Neural cell (in vitro differentiated cells): ENCODE results near the gene CSTF1. TPM values are rescaled to one million over a fixed set of nuclear protein-coding genes. Genes with fewer than 3 reads are reported as not detected.

Experiments
- H2AFZ ChIP-seq: fragments of 200-600, 300-800 bp; sonication (generic), shearing (Covaris generic); 2 replicates; pipeline ENCODE4 v1.6.0; 2014; ENCODE audit warnings: low read depth, mild to moderate bottlenecking, antibody characterized with exemption, low read length, moderate library complexity
- H3F3A ChIP-seq: fragments of 200-600 bp; shearing (Covaris generic); 2 replicates; pipeline ENCODE4 v1.6.1; 2016; ENCODE audit warnings: mild to moderate bottlenecking, moderate library complexity, mixed read lengths, antibody characterized with exemption, low read length; ENCODE audit not compliant: insufficient read depth, poor library complexity, severe bottlenecking
- H3K27ac ChIP-seq: fragments of 200-600, 300-800 bp; sonication (generic), shearing (Covaris generic); 2 replicates; pipeline ENCODE4 v1.5.1; 2014; ENCODE audit warnings: mild to moderate bottlenecking, low read length, moderate library complexity
- H3K27me3 ChIP-seq: fragments of 300-800, 200-600 bp; sonication (generic), shearing (Covaris generic); 2 replicates; pipeline ENCODE4 v1.6.0; 2014; ENCODE audit warnings: mild to moderate bottlenecking, low read depth, low read length, moderate library complexity; ENCODE audit not compliant: insufficient read depth
- H3K36me3 ChIP-seq: fragments of 300-800, 200-600 bp; sonication (generic), shearing (Covaris generic); 2 replicates; pipeline ENCODE4 v1.5.1; 2014; ENCODE audit warnings: mild to moderate bottlenecking, antibody characterized with exemption, low read length, moderate library complexity; ENCODE audit not compliant: insufficient read depth
- H3K4me2 ChIP-seq: fragments of 300-800, 200-600 bp; sonication (generic), shearing (Covaris generic); 2 replicates; pipeline ENCODE4 v1.6.0; 2014; ENCODE audit warnings: mild to moderate bottlenecking, low read length
- H3K4me3 ChIP-seq: fragments of 300-800, 200-600 bp; sonication (generic), shearing (Covaris generic); 2 replicates; pipeline ENCODE4 v1.5.1; 2014; ENCODE audit warnings: mild to moderate bottlenecking, low read length, moderate library complexity
- H3K79me2 ChIP-seq: fragments of 200-600 bp; shearing (Covaris generic); replicated peaks from 2 replicates; pipeline ENCODE4 v1.6.0; 2014; ENCODE audit warnings: mild to moderate bottlenecking, low read length, moderate library complexity; ENCODE audit not compliant: insufficient read depth
- H3K9ac ChIP-seq: fragments of 300-800, 200-600 bp; sonication (generic), shearing (Covaris generic); 2 replicates; pipeline ENCODE4 v1.6.1; 2016; ENCODE audit warnings: mild to moderate bottlenecking, low read length, mixed read lengths
- H3K9me2 ChIP-seq: fragments of 200-600 bp; shearing (Covaris generic); 2 replicates; pipeline ENCODE4 v1.6.1; 2016; ENCODE audit warnings: mild to moderate bottlenecking, low read length, mixed read lengths; ENCODE audit not compliant: insufficient read depth
- H3K9me3 ChIP-seq: fragments of 200-600, 300-800 bp; sonication (generic), shearing (Covaris generic); 2 replicates; pipeline ENCODE4 v1.6.1; 2016; ENCODE audit warnings: mild to moderate bottlenecking, mixed run types, low read length, moderate library complexity, mixed read lengths
- H4K20me1 ChIP-seq: fragments of 200-600 bp; shearing (Covaris generic); 2 replicates; pipeline ENCODE4 v1.6.1; 2016; ENCODE audit warnings: mild to moderate bottlenecking, mixed run types; ENCODE audit not compliant: insufficient read depth
- CTCF ChIP-seq: fragments of 450-650 bp; IDR thresholded peaks from 2 replicates; pipeline ENCODE4 v1.5.1; 2014; ENCODE audit warnings: antibody characterized with exemption, mild to moderate bottlenecking, moderate library complexity; ENCODE audit not compliant: poor library complexity, severe bottlenecking
- EP300 ChIP-seq: fragments of 450-650 bp; conservative IDR thresholded peaks from 2 replicates; pipeline ENCODE4 v1.6.1; 2014; ENCODE audit warnings: antibody characterized with exemption, mild to moderate bottlenecking, moderate library complexity; ENCODE audit not compliant: poor library complexity, severe bottlenecking
- EZH2 ChIP-seq: fragments of 200-600, 300-800 bp; shearing (Covaris generic), sonication (generic); IDR thresholded peaks from 2 replicates; pipeline ENCODE4 v1.6.1; 2014; ENCODE audit warnings: antibody characterized with exemption, low read length, borderline replicate concordance, mild to moderate bottlenecking; ENCODE audit not compliant: insufficient read depth, poor library complexity, severe bottlenecking
- MXI1 ChIP-seq: fragments of 450-650 bp; conservative IDR thresholded peaks from 2 replicates; pipeline ENCODE4 v1.6.1; 2014; ENCODE audit warnings: antibody characterized with exemption, mild to moderate bottlenecking; ENCODE audit not compliant: poor library complexity, severe bottlenecking
- POLR2AphosphoS5 ChIP-seq: IDR thresholded peaks from 2 replicates; pipeline ENCODE4 v1.6.1; 2012
- RAD21 ChIP-seq: fragments of 450-650 bp; conservative IDR thresholded peaks from 2 replicates; pipeline ENCODE4 v1.6.1; 2014; ENCODE audit warnings: antibody characterized with exemption, mild to moderate bottlenecking, moderate library complexity
- REST ChIP-seq: IDR thresholded peaks from 2 replicates; pipeline ENCODE4 v1.6.1; 2012; ENCODE audit warnings: borderline replicate concordance
- SMC3 ChIP-seq: fragments of 450-650 bp; conservative IDR thresholded peaks from 2 replicates; pipeline ENCODE4 v1.6.1; 2014; ENCODE audit warnings: antibody characterized with exemption, mild to moderate bottlenecking, moderate library complexity; ENCODE audit not compliant: poor library complexity
- TAF1 ChIP-seq: IDR thresholded peaks from 2 replicates; pipeline ENCODE4 v1.6.1; 2012; ENCODE audit warnings: low read depth
- polyA plus RNA-seq: library from polyadenylated mRNA; depleted of rRNA; stranded (reverse); fragments of >200 nt; gene quantifications from 2 replicates; pipeline ENCODE4 v1.2.3, GENCODE V29; 2014

Gene CSTF1
- polyA plus RNA-seq, 1 donor from 2014 or later: 24.0 TPM

- Histone ChIP-seq H3K4me3 (no peak overlapping the region), H3K9me2 (no peaks in the 10 kb centered on the region), H3K27ac (no peak overlapping the region), H3K79me2 (no peaks in the 10 kb centered on the region), H4K20me1 (no peaks in the 10 kb centered on the region), H3K36me3 (no peaks in the 10 kb centered on the region), H3K9me3 (no peaks in the 10 kb centered on the region), H3K4me2 (no peak overlapping the region), H3K27me3 (no peaks in the 10 kb centered on the region), H2AFZ (no peak overlapping the region), H3K9ac (no peak overlapping the region), H3F3A (no peaks in the 10 kb centered on the region)
- TF ChIP-seq TAF1: no peak
- TF ChIP-seq MXI1: no peak
- no peak for TF ChIP-seq SMC3
- TF ChIP-seq POLR2AphosphoS5: no peak
- TF ChIP-seq REST: no peak
- TF ChIP-seq RAD21: no peak
- TF ChIP-seq EP300: no peak
- TF ChIP-seq EZH2: no peak
- TF ChIP-seq CTCF: no peak
Measured at GRCh38 chr20:56429502-56429901, 37.1 kb downstream of the CSTF1 start.

- Histone ChIP-seq H3F3A (no peaks in the 10 kb centered on the region), H3K27me3 (no peaks in the 10 kb centered on the region), H3K79me2 (no peaks in the 10 kb centered on the region), H2AFZ (no peak overlapping the region), H4K20me1 (no peaks in the 10 kb centered on the region), H3K9me2 (no peaks in the 10 kb centered on the region), H3K27ac (no peak overlapping the region), H3K36me3 (no peaks in the 10 kb centered on the region), H3K4me2 (no peak overlapping the region), H3K9ac (no peak overlapping the region), H3K9me3 (no peaks in the 10 kb centered on the region), H3K4me3 (no peak overlapping the region)
- TF ChIP-seq CTCF (no peak), EZH2 (no peak), SMC3 (no peak), POLR2AphosphoS5 (no peak), RAD21 (no peak), TAF1 (no peak), REST (no peak), MXI1 (no peak), EP300 (no peak)
Measured at GRCh38 chr20:56429941-56430340, 37.5 kb downstream of the CSTF1 start.
